Cardiac muscle cell (in vitro differentiated cells and primary cell): ENCODE measurements around the gene MTLN. TPM values are rescaled to one million over a fixed set of nuclear protein-coding genes. Genes with fewer than 3 reads are reported as not detected.
"Not testable (repeated sequence)": the region's sequence is repeated elsewhere in the genome, so short reads cannot be mapped to it uniquely, and the experiment has no call there.

ENCODE experiments used
- DNase-seq, 2 donors: peaks; one replicate each; pipeline versions ENCODE4 v3.0.0 to v3.0.0-alpha.2; 2010 to 2017; ENCODE audit warnings: low read depth in 1 of 2, low spot score in 1 of 2
- H3K27ac ChIP-seq: fragments of 200-600 bp; sonication (generic); 2 replicates; pipeline ENCODE4 v1.5.1; 2016
- H3K27me3 ChIP-seq: fragments of 200-600 bp; sonication (generic); 2 replicates; pipeline ENCODE4 v1.6.0; 2016; ENCODE audit warnings: control low read depth
- H3K36me3 ChIP-seq: fragments of 200-600 bp; sonication (generic); 2 replicates; pipeline ENCODE4 v1.5.1; 2016; ENCODE audit warnings: control low read depth
- H3K4me1 ChIP-seq: fragments of 200-600 bp; sonication (generic); 2 replicates; pipeline ENCODE4 v1.8.1; 2017; ENCODE audit warnings: low read depth, mild to moderate bottlenecking, mixed run types
- H3K4me3 ChIP-seq: fragments of 200-600 bp; sonication (generic); 2 replicates; pipeline ENCODE4 v1.5.1; 2016; ENCODE audit warnings: mild to moderate bottlenecking
- H3K9me3 ChIP-seq: fragments of 200-600 bp; sonication (generic); 2 replicates; pipeline ENCODE4 v1.5.1; 2017; ENCODE audit warnings: low read depth, mild to moderate bottlenecking, control low read depth
- CTCF ChIP-seq: IDR thresholded peaks from 2 replicates; pipeline ENCODE4 v1.5.1; 2012; ENCODE audit warnings: low read depth, mild to moderate bottlenecking, low read length
- polyA plus RNA-seq: library from polyadenylated mRNA; unstranded; fragments of >200 nt; fragmentation: Nextera tagmentation; extraction: Ambion mirVana; gene quantifications from 2 replicates; pipeline ENCODE4 v1.2.1, GENCODE V29; 2016
- total RNA-seq: library from RNA; depleted of rRNA; stranded (reverse); fragments of >200 nt; gene quantifications from 2 replicates; pipeline ENCODE4 v1.2.3, GENCODE V29; 2016

MTLN gene
- total and polyA plus RNA-seq, 2 experiments from 2014 or later, result 79.6 to 84.2 TPM

GRCh38 chr2:110198016-110198415 lies 14.3 kb downstream of the MTLN start:
- no peaks in the 10 kb centered on the region for H3K36me3 ChIP-seq
- H3K27me3 ChIP-seq, result no peaks in the 10 kb centered on the region
- no peak for TF ChIP-seq CTCF
- no peak overlapping the region for H3K27ac ChIP-seq
- DNase-seq, result no peak
- H3K4me3 ChIP-seq, result no peak overlapping the region
- no peaks in the 10 kb centered on the region for H3K4me1 ChIP-seq
- H3K9me3 ChIP-seq, result no peaks in the 10 kb centered on the region

- Histone ChIP-seq H3K36me3 (no peaks in the 10 kb centered on the region), H3K27me3 (no peaks in the 10 kb centered on the region), H3K27ac (no peak overlapping the region), H3K4me1 (no peaks in the 10 kb centered on the region), H3K4me3 (no peak overlapping the region), H3K9me3 (no peaks in the 10 kb centered on the region)
- DNase-seq, result no peak
- no peak for TF ChIP-seq CTCF
These were observed 14.9 kb downstream of the MTLN start for GRCh38 chr2:110197452-110197851.

GRCh38 chr2:110190169-110190568 lies 22.2 kb downstream of the MTLN start:
- not testable (repeated sequence) for H3K9me3 ChIP-seq, H3K4me3 ChIP-seq, H3K4me1 ChIP-seq, H3K36me3 ChIP-seq, DNase-seq, H3K27me3 ChIP-seq, H3K27ac ChIP-seq

DNA sequence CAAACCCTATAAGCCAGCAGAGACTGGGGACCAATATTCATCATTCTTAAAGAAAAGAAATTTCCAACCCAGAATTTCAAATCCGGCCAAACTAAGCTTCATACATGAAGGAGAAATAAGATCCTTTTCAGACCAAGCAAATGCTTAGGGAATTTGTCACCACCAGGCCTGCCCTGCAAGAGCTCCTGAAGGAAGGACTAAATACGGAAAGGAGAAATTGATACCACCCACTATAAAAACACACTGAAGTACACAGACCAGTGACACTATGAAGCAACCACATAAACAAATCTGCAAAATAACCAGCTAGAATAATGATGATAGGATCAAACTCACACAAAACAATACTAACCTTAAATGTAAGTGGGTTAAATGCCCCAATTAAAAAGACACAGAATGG lies 29.9 kb downstream of the MTLN start:
- Histone ChIP-seq H3K9me3 (no peaks in the 10 kb centered on the region), H3K4me3 (no peak overlapping the region), H3K36me3 (no peaks in the 10 kb centered on the region), H3K4me1 (no peaks in the 10 kb centered on the region), H3K27ac (no peak overlapping the region), H3K27me3 (no peaks in the 10 kb centered on the region)
- no peak for DNase-seq
- no peak for TF ChIP-seq CTCF

GRCh38 chr2:110180036-110180435 lies 32.3 kb downstream of the MTLN start:
- TF ChIP-seq CTCF, result no peak

GRCh38 chr2:110173523-110173922 lies 38.8 kb downstream of the MTLN start:
- Histone ChIP-seq H3K36me3 (no peaks in the 10 kb centered on the region), H3K27ac (no peak overlapping the region), H3K4me1 (peaks cover 7% of the 10 kb centered on the region), H3K27me3 (no peaks in the 10 kb centered on the region), H3K9me3 (no peaks in the 10 kb centered on the region), H3K4me3 (no peak overlapping the region)
- peak in 1 of 2 donors; percentile 49 for DNase-seq
- no peak for TF ChIP-seq CTCF

More at GRCh38 chr2:110180036-110180435, 32.3 kb downstream of the MTLN start:
- no peak for DNase-seq
- no peak overlapping the region for H3K27ac ChIP-seq
- no peak overlapping the region for H3K4me3 ChIP-seq
- no peaks in the 10 kb centered on the region for H3K27me3 ChIP-seq
- no peaks in the 10 kb centered on the region for H3K9me3 ChIP-seq
- H3K36me3 ChIP-seq, result no peaks in the 10 kb centered on the region
- H3K4me1 ChIP-seq, result no peaks in the 10 kb centered on the region
